HepG2 (cell line): ENCODE measurements around the gene CTU2. TPM values are rescaled to one million over a fixed set of nuclear protein-coding genes. Genes with fewer than 3 reads are reported as not detected.

ENCODE experiments used
- MIER3 ChIP-seq: IDR thresholded peaks from 2 replicates; pipeline ENCODE4 v1.6.1; 2016; ENCODE audit warnings: missing compliant biosample characterization, borderline replicate concordance
- RFXANK ChIP-seq: IDR thresholded peaks from 2 replicates; pipeline ENCODE4 v1.6.1; 2016
- SP5 ChIP-seq: IDR thresholded peaks from 2 replicates; pipeline ENCODE4 v1.6.1; 2016; ENCODE audit warnings: low read depth, borderline replicate concordance
- STAG1 ChIP-seq: sonication (generic); formaldehyde crosslinking; IDR thresholded peaks from 2 replicates; pipeline ENCODE4 v1.4.0; 2020; ENCODE audit warnings: missing genetic modification reagents
- YEATS4 ChIP-seq: sonication (generic); formaldehyde crosslinking; IDR thresholded peaks from 2 replicates; pipeline ENCODE4 v1.4.0; 2020; ENCODE audit warnings: missing genetic modification reagents, borderline replicate concordance
- ZBTB25 ChIP-seq: IDR thresholded peaks from 2 replicates; pipeline ENCODE4 v1.6.1; 2018; ENCODE audit warnings: missing genetic modification reagents
- ZNF547 ChIP-seq: sonication (generic); formaldehyde crosslinking; IDR thresholded peaks from 2 replicates; pipeline ENCODE4 v1.5.1; 2020; ENCODE audit warnings: mild to moderate bottlenecking, missing genetic modification reagents
- ZNF607 ChIP-seq: sonication (generic); formaldehyde crosslinking; IDR thresholded peaks from 2 replicates; pipeline ENCODE4 v1.5.1; 2020; ENCODE audit warnings: missing genetic modification reagents, mild to moderate bottlenecking, borderline replicate concordance
- ZNF776 ChIP-seq: sonication (generic); formaldehyde crosslinking; IDR thresholded peaks from 2 replicates; pipeline ENCODE4 v1.4.0; 2020; ENCODE audit warnings: mild to moderate bottlenecking, missing genetic modification reagents
- polyA plus RNA-seq, 8 experiments: library from polyadenylated mRNA; depleted of rRNA in 3 of 8; stranded (reverse) in 7 of 8; unstranded in 1 of 8; fragments of >200 nt; fragmentation: Illumina TruSeq in 4 of 8; extraction: Trizol in 4 of 8; gene quantifications; 2 replicates each; pipeline versions ENCODE4 v1.2.1 to v1.2.3, GENCODE V29; 2011 to 2016; ENCODE audit warnings: low read depth in 4 of 8, missing spikeins in 1 of 8, mixed read lengths in 1 of 8; ENCODE audit not compliant: insufficient read depth in 1 of 8
- total RNA-seq, 5 experiments: library from RNA; depleted of rRNA; stranded (reverse); fragments of >200 nt; fragmentation: Illumina TruSeq; extraction: Trizol; gene quantifications; 2 replicates each; pipeline ENCODE4 v1.2.3, GENCODE V29; 2016; ENCODE audit warnings: low read depth in 1 of 5
- TF ChIP-seq, protein P1 (sequence below): sonication (generic); formaldehyde crosslinking; IDR thresholded peaks from 2 replicates; pipeline ENCODE4 v1.4.0; 2020; ENCODE audit warnings: missing genetic modification reagents, borderline replicate concordance
- TF ChIP-seq, protein P2 (sequence below): sonication (generic); formaldehyde crosslinking; IDR thresholded peaks from 2 replicates; pipeline ENCODE4 v1.4.0; 2020; ENCODE audit warnings: low read depth, mild to moderate bottlenecking, missing genetic modification reagents
- TF ChIP-seq, protein P3 (sequence below): IDR thresholded peaks from 2 replicates; pipeline ENCODE4 v1.4.0; 2020; ENCODE audit warnings: mild to moderate bottlenecking, missing genetic modification reagents

The CTU2 gene
- total and polyA plus RNA-seq, 2 of the 13 experiments (the other 11 are each of a cell fraction or from before 2014, with no cell fraction given) = 13.3 to 21.9 TPM

DNA sequence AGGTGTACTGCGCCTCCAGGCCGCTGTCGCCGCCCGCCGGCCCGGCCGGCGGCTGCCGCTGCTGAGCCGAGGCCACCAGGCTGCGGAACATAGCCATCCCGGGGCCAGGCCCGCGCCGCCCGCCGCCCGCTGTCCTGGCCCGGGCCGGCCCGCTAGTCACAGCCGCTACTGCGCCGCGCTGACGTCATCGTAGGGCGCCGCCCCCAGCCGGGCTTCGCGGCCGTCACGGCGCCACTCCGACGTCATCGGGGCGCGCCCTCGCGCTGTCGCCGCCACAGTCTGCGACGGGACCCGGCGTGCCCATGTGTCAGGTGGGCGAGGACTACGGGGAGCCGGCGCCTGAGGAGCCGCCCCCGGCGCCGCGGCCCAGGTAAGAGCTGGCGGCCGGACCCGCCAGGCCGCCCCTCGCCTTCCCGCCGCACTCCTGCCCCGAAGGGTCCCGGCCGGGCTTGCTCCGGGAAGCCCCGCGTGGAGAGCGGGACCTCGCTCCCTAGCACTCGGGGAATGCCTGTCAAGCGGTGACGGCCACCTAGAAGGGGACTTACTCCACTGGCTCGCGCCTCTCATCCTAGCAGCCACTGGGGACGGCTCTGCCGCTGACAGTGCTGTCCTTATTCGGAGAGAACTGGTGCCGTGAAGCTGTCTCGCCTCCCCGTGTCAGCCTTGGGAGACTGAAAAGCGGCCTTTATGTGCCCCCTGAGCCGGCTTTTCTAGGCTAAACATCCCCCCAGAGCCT lies at the start of gene CTU2, which contains the start of gene RNF166 (continued):
- TF ChIP-seq ZBTB25 (CRISPR knock-in tag) = peak; percentile 80; the same call in 1 of the 2 replicates
- peak; percentile 88 for TF ChIP-seq ZNF547 (CRISPR knock-in tag)
- TF ChIP-seq, protein P1, sequence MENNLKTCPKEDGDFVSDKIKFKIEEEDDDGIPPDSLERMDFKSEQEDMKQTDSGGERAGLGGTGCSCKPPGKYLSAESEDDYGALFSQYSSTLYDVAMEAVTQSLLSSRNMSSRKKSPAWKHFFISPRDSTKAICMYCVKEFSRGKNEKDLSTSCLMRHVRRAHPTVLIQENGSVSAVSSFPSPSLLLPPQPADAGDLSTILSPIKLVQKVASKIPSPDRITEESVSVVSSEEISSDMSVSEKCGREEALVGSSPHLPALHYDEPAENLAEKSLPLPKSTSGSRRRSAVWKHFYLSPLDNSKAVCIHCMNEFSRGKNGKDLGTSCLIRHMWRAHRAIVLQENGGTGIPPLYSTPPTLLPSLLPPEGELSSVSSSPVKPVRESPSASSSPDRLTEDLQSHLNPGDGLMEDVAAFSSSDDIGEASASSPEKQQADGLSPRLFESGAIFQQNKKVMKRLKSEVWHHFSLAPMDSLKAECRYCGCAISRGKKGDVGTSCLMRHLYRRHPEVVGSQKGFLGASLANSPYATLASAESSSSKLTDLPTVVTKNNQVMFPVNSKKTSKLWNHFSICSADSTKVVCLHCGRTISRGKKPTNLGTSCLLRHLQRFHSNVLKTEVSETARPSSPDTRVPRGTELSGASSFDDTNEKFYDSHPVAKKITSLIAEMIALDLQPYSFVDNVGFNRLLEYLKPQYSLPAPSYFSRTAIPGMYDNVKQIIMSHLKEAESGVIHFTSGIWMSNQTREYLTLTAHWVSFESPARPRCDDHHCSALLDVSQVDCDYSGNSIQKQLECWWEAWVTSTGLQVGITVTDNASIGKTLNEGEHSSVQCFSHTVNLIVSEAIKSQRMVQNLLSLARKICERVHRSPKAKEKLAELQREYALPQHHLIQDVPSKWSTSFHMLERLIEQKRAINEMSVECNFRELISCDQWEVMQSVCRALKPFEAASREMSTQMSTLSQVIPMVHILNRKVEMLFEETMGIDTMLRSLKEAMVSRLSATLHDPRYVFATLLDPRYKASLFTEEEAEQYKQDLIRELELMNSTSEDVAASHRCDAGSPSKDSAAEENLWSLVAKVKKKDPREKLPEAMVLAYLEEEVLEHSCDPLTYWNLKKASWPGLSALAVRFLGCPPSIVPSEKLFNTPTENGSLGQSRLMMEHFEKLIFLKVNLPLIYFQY (CRISPR knock-in tag) = peak; percentile 98
- TF ChIP-seq, protein P2, sequence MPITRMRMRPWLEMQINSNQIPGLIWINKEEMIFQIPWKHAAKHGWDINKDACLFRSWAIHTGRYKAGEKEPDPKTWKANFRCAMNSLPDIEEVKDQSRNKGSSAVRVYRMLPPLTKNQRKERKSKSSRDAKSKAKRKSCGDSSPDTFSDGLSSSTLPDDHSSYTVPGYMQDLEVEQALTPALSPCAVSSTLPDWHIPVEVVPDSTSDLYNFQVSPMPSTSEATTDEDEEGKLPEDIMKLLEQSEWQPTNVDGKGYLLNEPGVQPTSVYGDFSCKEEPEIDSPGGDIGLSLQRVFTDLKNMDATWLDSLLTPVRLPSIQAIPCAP = no peak
- peak; percentile 88; the same call in 1 of the 2 replicates for TF ChIP-seq ZNF776 (CRISPR knock-in tag)
- peak; percentile 80 for TF ChIP-seq ZNF607 (CRISPR knock-in tag)
- peak; percentile 94 for TF ChIP-seq YEATS4
- TF ChIP-seq, protein P3, sequence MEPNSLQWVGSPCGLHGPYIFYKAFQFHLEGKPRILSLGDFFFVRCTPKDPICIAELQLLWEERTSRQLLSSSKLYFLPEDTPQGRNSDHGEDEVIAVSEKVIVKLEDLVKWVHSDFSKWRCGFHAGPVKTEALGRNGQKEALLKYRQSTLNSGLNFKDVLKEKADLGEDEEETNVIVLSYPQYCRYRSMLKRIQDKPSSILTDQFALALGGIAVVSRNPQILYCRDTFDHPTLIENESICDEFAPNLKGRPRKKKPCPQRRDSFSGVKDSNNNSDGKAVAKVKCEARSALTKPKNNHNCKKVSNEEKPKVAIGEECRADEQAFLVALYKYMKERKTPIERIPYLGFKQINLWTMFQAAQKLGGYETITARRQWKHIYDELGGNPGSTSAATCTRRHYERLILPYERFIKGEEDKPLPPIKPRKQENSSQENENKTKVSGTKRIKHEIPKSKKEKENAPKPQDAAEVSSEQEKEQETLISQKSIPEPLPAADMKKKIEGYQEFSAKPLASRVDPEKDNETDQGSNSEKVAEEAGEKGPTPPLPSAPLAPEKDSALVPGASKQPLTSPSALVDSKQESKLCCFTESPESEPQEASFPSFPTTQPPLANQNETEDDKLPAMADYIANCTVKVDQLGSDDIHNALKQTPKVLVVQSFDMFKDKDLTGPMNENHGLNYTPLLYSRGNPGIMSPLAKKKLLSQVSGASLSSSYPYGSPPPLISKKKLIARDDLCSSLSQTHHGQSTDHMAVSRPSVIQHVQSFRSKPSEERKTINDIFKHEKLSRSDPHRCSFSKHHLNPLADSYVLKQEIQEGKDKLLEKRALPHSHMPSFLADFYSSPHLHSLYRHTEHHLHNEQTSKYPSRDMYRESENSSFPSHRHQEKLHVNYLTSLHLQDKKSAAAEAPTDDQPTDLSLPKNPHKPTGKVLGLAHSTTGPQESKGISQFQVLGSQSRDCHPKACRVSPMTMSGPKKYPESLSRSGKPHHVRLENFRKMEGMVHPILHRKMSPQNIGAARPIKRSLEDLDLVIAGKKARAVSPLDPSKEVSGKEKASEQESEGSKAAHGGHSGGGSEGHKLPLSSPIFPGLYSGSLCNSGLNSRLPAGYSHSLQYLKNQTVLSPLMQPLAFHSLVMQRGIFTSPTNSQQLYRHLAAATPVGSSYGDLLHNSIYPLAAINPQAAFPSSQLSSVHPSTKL (CRISPR knock-in tag) = peak; percentile 61
- TF ChIP-seq RFXANK (CRISPR knock-in tag) = peak; percentile 68; the same call in 1 of the 2 replicates
- 0 out of 2 replicates have a peak, but pooled peaks have one; percentile 38 for TF ChIP-seq SP5 (CRISPR knock-in tag)
- TF ChIP-seq MIER3 = peak; percentile 68; the same call in 1 of the 2 replicates
- TF ChIP-seq STAG1 (CRISPR knock-in tag) = no peak
